Measurements from ENCODE around the gene AGBL1.

DNA sequence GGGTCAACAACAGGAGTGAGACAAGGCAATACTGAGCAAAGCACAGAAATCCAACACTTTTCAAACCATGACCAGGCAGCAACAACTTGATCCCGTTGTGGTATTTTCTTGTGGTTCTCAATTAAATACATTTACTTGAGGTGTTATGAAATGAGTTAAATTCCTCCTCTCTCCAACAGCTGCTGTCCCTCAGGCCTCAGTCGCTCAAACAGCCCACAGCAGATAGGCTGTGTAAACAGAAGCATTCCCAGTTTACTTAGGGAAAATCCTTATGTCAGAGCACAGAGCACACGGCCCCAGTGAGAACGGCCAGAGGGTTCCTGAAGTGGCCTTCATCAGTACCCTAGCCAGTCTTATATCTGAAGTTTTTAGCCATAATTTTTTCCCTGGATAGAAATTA lies 359.9 kb downstream of the AGBL1 start:
- TF ChIP-seq, protein P1, sequence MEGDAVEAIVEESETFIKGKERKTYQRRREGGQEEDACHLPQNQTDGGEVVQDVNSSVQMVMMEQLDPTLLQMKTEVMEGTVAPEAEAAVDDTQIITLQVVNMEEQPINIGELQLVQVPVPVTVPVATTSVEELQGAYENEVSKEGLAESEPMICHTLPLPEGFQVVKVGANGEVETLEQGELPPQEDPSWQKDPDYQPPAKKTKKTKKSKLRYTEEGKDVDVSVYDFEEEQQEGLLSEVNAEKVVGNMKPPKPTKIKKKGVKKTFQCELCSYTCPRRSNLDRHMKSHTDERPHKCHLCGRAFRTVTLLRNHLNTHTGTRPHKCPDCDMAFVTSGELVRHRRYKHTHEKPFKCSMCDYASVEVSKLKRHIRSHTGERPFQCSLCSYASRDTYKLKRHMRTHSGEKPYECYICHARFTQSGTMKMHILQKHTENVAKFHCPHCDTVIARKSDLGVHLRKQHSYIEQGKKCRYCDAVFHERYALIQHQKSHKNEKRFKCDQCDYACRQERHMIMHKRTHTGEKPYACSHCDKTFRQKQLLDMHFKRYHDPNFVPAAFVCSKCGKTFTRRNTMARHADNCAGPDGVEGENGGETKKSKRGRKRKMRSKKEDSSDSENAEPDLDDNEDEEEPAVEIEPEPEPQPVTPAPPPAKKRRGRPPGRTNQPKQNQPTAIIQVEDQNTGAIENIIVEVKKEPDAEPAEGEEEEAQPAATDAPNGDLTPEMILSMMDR (optimal IDR thresholded peaks at IDR 0.05 in 1 of 3, IDR thresholded peaks at IDR 0.05 in 1 of 3, conservative IDR thresholded peaks at IDR 0.05 in 1 of 3; ENCODE audit: extremely low read depth in 1 of 3, insufficient read depth in 2 of 3, low read length in 3 of 3): no peak
- TF ChIP-seq EZH2 (IDR thresholded peaks at IDR 0.05; ENCODE audit: low read length): no peak
